ENCODE data around the gene CCDC148.

GRCh38 chr2:158473719-158474392 is 17.3 kb upstream of the CCDC148 start:
- TF ChIP-seq CTCF (IDR thresholded peaks at IDR 0.05; ENCODE audit: extremely low read depth in 1 of 2, insufficient read depth in 1 of 2, low read depth in 1 of 2, low read length in 2 of 2) (no peak), POLR2A (IDR thresholded peaks at IDR 0.05; ENCODE audit: low read depth, low read length) (no peak), MAX (IDR thresholded peaks at IDR 0.05; ENCODE audit: insufficient read depth, insufficient read length) (no peak)

Measured in endothelial cell of umbilical vein (primary cell).